Astrocyte of the spinal cord (primary cell): ENCODE measurements around the gene EHMT1.

Source experiments
- DNase-seq: peaks from one replicate; pipeline ENCODE4 v3.0.0; 2011; ENCODE audit warnings: low read depth, low spot score
- H3K4me3 ChIP-seq: 2 replicates; pipeline ENCODE4 v1.5.1; 2011; ENCODE audit warnings: low read depth, mild to moderate bottlenecking, low read length, moderate library complexity
- in situ Hi-C: cut with HindIII; loops from 2 replicates; pipeline ENCODE4 v1.10.0; 2017; ENCODE audit warnings: low sequenced_read_pairs
- TF ChIP-seq, protein P1 (sequence below): IDR thresholded peaks from 2 replicates; pipeline ENCODE4 v1.5.1; 2012; ENCODE audit warnings: low read depth, mild to moderate bottlenecking, low read length, inconsistent platforms

The EHMT1 gene

DNA sequence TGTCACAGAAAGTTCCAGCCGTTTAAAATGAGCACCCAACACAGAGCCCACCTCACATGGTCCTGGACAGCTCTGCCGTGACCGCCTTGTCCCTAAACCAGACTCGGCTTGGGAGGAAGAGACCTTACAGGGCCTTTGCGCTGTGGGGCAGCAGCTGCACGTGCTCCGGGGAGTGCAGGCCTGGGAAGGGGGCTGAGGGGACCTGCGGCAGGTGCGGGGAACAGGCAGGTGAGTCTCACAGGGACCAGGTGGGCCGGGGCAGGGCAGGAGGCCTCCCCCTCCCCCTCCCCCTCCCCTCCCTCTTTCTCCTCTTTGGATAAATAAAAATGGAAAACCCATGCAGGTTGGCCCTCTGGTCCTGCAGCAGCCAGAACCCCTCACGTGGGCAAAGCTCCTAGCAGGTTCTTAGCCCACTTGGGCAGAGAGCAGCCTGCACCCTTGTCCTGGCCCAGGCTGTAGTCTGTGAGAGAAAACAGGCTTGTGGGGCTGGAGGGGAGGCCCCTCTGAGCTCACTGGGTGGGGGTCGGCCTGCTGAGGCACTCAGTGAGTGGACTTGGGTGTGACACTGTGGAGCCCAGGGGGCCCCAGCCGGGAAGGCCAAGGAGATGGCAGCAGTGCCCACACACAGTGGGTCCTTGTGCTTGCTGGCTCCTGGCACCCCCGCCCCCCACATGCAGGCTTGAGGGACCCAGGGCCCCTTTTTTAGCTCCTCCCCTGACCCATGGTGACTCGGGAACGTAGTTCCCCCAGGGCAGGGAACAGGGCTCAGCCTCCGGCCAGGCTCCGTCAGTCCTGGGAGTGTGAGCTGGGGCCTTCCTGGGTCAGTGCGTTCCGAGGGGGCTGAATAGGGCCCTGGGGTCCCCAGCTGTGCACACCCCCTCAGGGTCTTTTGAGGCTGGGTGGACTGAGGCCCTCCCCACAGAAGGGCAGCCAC lies 218.8 kb downstream of the EHMT1 start:
- H3K4me3 ChIP-seq = no peak overlapping the region
- in situ Hi-C loops = no loop called here
- TF ChIP-seq, protein P1, sequence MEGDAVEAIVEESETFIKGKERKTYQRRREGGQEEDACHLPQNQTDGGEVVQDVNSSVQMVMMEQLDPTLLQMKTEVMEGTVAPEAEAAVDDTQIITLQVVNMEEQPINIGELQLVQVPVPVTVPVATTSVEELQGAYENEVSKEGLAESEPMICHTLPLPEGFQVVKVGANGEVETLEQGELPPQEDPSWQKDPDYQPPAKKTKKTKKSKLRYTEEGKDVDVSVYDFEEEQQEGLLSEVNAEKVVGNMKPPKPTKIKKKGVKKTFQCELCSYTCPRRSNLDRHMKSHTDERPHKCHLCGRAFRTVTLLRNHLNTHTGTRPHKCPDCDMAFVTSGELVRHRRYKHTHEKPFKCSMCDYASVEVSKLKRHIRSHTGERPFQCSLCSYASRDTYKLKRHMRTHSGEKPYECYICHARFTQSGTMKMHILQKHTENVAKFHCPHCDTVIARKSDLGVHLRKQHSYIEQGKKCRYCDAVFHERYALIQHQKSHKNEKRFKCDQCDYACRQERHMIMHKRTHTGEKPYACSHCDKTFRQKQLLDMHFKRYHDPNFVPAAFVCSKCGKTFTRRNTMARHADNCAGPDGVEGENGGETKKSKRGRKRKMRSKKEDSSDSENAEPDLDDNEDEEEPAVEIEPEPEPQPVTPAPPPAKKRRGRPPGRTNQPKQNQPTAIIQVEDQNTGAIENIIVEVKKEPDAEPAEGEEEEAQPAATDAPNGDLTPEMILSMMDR = no peak
- no peak for DNase-seq

DNA sequence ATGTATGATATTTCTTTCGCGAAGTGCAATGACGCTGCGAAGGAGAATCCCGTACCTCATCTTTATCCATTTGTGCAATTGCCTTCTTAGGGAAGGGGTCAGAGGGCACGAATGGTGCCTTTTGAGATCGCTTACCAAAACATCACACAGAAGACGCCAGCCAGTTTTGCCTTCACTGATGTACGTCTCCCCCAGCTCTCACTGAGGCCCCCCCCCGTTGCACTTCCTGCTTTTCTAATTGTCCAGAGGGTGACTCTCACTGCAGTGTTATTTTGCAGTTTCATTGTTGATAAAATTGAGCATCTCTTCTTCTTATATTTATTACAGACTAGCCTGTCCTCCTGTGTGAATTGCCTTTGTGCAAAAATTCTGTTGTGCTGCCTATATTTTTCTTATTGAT lies 219.8 kb downstream of the EHMT1 start:
- H3K4me3 ChIP-seq = no peak overlapping the region
- DNase-seq = no peak
- TF ChIP-seq, protein P1 = no peak
- in situ Hi-C loops = no loop called here

DNA sequence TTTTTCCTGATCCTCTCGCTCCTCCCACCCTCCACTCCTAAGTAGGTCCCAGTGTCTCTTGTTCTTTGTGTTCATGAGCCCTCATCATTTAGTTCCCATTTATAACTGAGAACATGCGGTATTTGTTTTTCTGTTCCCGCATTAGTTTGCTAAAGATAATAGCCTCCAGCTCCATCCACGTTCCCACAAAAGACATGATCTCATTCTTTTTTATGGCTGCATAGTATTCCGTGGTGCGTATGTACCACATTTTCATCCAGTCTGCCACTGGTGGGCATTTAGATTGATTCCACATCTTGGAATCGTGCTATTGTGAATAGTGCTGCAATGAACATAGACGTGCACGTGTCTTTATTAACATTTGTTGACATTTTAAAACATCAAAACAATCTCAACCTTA lies 224.6 kb downstream of the EHMT1 start:
- in situ Hi-C loops = no loop called here
- no peak for DNase-seq
- TF ChIP-seq, protein P1 = no peak
- H3K4me3 ChIP-seq = no peak overlapping the region

DNA sequence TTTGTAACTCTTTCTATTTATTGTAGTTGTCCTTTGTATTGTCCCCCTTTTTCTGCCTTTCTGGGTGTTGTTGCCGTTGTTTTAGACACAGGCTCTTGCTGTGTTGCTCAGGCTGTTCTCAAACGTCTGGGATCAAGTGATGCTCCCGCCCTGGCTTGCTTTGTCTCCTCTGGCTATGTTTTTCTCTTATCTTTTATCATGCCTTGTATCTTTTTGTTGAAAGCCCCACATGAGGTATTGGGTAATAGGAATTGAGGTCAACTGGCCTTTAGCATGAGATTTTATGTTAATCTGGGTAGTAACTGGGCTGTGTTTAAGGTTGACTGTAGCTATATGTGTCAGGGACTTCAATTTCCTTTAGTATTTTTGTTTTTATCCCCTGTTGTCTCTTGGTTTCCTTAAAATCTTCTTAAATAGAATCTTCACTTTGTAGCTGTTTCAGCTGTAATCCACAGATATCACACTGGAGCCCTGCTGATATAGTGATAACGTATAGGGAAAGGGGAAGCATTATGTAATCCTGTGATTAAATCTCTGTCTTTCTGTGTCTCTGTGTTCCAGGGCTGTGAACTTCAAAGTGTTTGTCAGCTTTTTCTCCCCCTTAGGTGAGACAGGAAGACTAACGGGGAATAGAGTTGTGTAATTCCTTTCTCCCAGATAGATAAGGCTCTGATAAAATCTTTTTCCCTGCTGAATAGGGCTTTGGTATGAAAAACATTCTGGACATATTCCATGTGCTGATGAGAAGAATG lies 232.9 kb downstream of the EHMT1 start:
- no peak for DNase-seq
- TF ChIP-seq, protein P1 = no peak
- in situ Hi-C loops = no loop called here
- no peak overlapping the region for H3K4me3 ChIP-seq

DNA sequence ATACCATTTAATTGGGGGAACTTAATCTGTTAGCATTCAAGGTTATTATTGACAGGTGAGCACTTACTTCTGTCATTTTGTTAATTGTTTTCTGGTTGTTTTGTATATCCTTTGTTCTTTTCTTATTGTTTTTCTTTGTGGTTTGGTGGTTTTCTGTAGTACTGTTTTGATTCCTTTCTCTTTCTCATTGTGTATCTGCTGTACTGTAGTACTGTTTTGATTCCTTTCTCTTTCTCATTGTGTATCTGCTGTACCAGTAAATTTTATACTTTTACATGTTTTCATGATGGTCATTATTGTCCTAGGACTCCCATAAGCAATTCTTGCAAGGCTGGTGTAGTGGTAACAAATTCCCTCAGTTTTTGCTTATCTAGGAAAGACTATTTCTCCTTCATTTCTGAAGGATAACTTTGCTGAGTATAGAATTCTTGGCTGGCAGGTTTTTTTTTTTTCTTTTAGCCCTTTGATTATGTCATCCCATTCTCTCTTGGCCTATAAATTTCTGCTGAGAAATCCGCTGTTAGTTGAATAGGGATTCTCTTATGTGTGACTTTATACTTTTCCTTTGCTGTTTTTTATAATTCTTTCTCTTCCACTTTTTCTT lies 234.7 kb downstream of the EHMT1 start:
- no peak overlapping the region for H3K4me3 ChIP-seq
- TF ChIP-seq, protein P1 = no peak
- DNase-seq = no peak
- in situ Hi-C loops = no loop called here

DNA sequence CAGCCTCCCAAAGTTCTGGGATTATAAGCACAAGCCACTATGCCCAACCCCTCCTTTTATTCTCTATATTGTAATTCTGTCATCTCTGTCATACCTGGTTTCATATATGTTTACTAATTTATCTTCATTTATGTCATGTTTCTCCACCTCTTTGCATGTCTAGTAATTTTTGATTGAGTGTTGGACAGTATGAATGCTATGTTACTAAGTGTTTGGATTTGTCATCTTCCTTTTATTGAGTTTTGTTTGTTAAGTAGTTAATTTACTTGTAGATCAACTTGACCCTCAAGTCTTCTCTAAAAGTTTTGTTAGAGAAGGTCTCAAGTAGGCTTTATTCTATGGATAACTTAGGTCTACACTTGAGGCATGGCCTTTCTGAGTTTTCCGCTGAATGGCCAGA lies 241.6 kb downstream of the EHMT1 start:
- in situ Hi-C loops = no loop called here
- no peak for DNase-seq
- H3K4me3 ChIP-seq = no peak overlapping the region
- TF ChIP-seq, protein P1 = no peak
